ENCODE data around the gene USP15. TPM values are rescaled to one million over a fixed set of nuclear protein-coding genes. Genes with fewer than 3 reads are reported as not detected.

Gene USP15
- total RNA-seq, 4 donors from 2014 or later: 71.1 to 335 (median 97.0) TPM

GRCh38 chr12:62250671-62251608 lies 9.3 kb upstream of the USP15 start:
- Histone ChIP-seq H3K36me3 (no peaks in the 10 kb centered on the region), H3K4me3 (no peak overlapping the region), H3K27ac (peak overlapping the region in 2 of 4 donors; percentile 3 to 4), H3K4me1 (no peaks in the 10 kb centered on the region), H3K9me3 (no peaks in the 10 kb centered on the region), H3K27me3 (no peaks in the 10 kb centered on the region)
- DNase-seq: no peak
- WGBS, 2 donors (ENCODE audit: low coverage in 1 of 2): 71 to 81% methylated on average over 2 to 3 of the region's 3 CpGs
- TF ChIP-seq, protein P1, sequence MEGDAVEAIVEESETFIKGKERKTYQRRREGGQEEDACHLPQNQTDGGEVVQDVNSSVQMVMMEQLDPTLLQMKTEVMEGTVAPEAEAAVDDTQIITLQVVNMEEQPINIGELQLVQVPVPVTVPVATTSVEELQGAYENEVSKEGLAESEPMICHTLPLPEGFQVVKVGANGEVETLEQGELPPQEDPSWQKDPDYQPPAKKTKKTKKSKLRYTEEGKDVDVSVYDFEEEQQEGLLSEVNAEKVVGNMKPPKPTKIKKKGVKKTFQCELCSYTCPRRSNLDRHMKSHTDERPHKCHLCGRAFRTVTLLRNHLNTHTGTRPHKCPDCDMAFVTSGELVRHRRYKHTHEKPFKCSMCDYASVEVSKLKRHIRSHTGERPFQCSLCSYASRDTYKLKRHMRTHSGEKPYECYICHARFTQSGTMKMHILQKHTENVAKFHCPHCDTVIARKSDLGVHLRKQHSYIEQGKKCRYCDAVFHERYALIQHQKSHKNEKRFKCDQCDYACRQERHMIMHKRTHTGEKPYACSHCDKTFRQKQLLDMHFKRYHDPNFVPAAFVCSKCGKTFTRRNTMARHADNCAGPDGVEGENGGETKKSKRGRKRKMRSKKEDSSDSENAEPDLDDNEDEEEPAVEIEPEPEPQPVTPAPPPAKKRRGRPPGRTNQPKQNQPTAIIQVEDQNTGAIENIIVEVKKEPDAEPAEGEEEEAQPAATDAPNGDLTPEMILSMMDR (IDR thresholded peaks at IDR 0.05): no peak
- no peak for TF ChIP-seq POLR2AphosphoS5 (IDR thresholded peaks at IDR 0.05)
- TF ChIP-seq POLR2A (IDR thresholded peaks at IDR 0.05): no peak
- no peak for TF ChIP-seq EP300 (IDR thresholded peaks at IDR 0.05; ENCODE audit: low read depth)
- in situ Hi-C loops (cut with MboI; ENCODE audit: low pct_ligation_motif_present in 1 of 4, low pct_unique_long_range_greater_than_20kb in 1 of 4, low sequenced_read_pairs in 3 of 4): loop anchor here in 1 of 4 donors (25.0 kb wide), 1 partner anchor 211 kb away; the partner anchor contains the start of gene MON2
- intact Hi-C loops (cut with DNase I; ENCODE audit: low total_unique reads): no loop called here

- no peak overlapping the region for H3K4me3 ChIP-seq
- peak overlapping the region in 1 of 4 donors; percentile 3 for H3K27ac ChIP-seq
- no peak for TF ChIP-seq EP300 (IDR thresholded peaks at IDR 0.05; ENCODE audit: low read depth)
- no peak for TF ChIP-seq POLR2A (IDR thresholded peaks at IDR 0.05)
- TF ChIP-seq POLR2AphosphoS5 (IDR thresholded peaks at IDR 0.05): no peak
- TF ChIP-seq, protein P1 (IDR thresholded peaks at IDR 0.05): no peak
- H3K9me3 ChIP-seq: no peaks in the 10 kb centered on the region
- in situ Hi-C loops (cut with MboI; ENCODE audit: low pct_ligation_motif_present in 1 of 4, low pct_unique_long_range_greater_than_20kb in 1 of 4, low sequenced_read_pairs in 3 of 4): loop anchor here in 1 of 4 donors (25.0 kb wide), 1 partner anchor 211 kb away; the partner anchor contains the start of gene MON2
- no peaks in the 10 kb centered on the region for H3K4me1 ChIP-seq
- H3K27me3 ChIP-seq: no peaks in the 10 kb centered on the region
- intact Hi-C loops (cut with DNase I; ENCODE audit: low total_unique reads): no loop called here
- DNase-seq: no peak
- no peaks in the 10 kb centered on the region for H3K36me3 ChIP-seq
These were observed 8.6 kb upstream of the USP15 start for GRCh38 chr12:62251609-62251958.

GRCh38 chr12:62252576-62252975 lies 7.6 kb upstream of the USP15 start:
- intact Hi-C loops (cut with DNase I; ENCODE audit: low total_unique reads) (no loop called here), in situ Hi-C loops (cut with MboI; ENCODE audit: low pct_ligation_motif_present in 1 of 4, low pct_unique_long_range_greater_than_20kb in 1 of 4, low sequenced_read_pairs in 3 of 4) (loop anchor here in 1 of 4 donors (25.0 kb wide), 1 partner anchor 210 kb away; the partner anchor contains the start of gene MON2)
- H3K4me3 ChIP-seq: no peak overlapping the region
- H3K27me3 ChIP-seq: no peaks in the 10 kb centered on the region
- no peaks in the 10 kb centered on the region for H3K4me1 ChIP-seq
- TF ChIP-seq EP300 (IDR thresholded peaks at IDR 0.05; ENCODE audit: low read depth) (no peak), POLR2A (IDR thresholded peaks at IDR 0.05) (no peak), POLR2AphosphoS5 (IDR thresholded peaks at IDR 0.05) (no peak)
- TF ChIP-seq, protein P1 (IDR thresholded peaks at IDR 0.05): no peak
- H3K27ac ChIP-seq: no peak overlapping the region
- H3K9me3 ChIP-seq: no peaks in the 10 kb centered on the region
- WGBS, 2 donors (ENCODE audit: low coverage in 1 of 2): 93% methylated on average over 4 of the region's 4 CpGs; no CpG with 5 or more reads in 1 of the 2 donors
- H3K36me3 ChIP-seq: no peaks in the 10 kb centered on the region
- no peak for DNase-seq

GRCh38 chr12:62254967-62255366 lies 5.2 kb upstream of the USP15 start:
- H3K4me3 ChIP-seq: no peak overlapping the region
- peaks cover 0 to 12% (median 7%) of the 10 kb centered on the region in 4 donors for H3K4me1 ChIP-seq
- no peaks in the 10 kb centered on the region for H3K36me3 ChIP-seq
- intact Hi-C loops (cut with DNase I; ENCODE audit: low total_unique reads) (no loop called here), in situ Hi-C loops (cut with MboI; ENCODE audit: low pct_ligation_motif_present in 1 of 4, low pct_unique_long_range_greater_than_20kb in 1 of 4, low sequenced_read_pairs in 3 of 4) (loop anchor here in 1 of 4 donors (25.0 kb wide), 1 partner anchor 207 kb away; the partner anchor contains the start of gene MON2)
- DNase-seq: no peak
- no peaks in the 10 kb centered on the region for H3K27me3 ChIP-seq
- 99 to 100% methylated on average over 3 of the region's 3 CpGs for WGBS, 2 donors (ENCODE audit: low coverage in 1 of 2)
- no peak overlapping the region for H3K27ac ChIP-seq
- H3K9me3 ChIP-seq: no peaks in the 10 kb centered on the region
- TF ChIP-seq, protein P1 (IDR thresholded peaks at IDR 0.05): no peak
- no peak for TF ChIP-seq EP300 (IDR thresholded peaks at IDR 0.05; ENCODE audit: low read depth)
- no peak for TF ChIP-seq POLR2AphosphoS5 (IDR thresholded peaks at IDR 0.05)
- TF ChIP-seq POLR2A (IDR thresholded peaks at IDR 0.05): no peak

All from transverse colon (tissue), 4 donors.